A673 (cell line): ENCODE measurements around the gene STK36. TPM values are rescaled to one million over a fixed set of nuclear protein-coding genes. Genes with fewer than 3 reads are reported as not detected.

ENCODE experiments used
- BruUV-seq: library from RNA; stranded (reverse); fragments of 400-500 nt; replicated peaks from 2 replicates; lab custom pipeline; 2021; lab: Mats Ljungman, UMichigan
- CTCF ChIA-PET: fragments of 300-600 bp; sonication (Branson Sonifier 250); formaldehyde crosslinking; loops from one replicate; lab custom pipeline; 2022; ENCODE audit warnings: antibody characterized with exemption; lab: Charles Lee
- POLR2A ChIA-PET: fragments of 300-600 bp; sonication (Branson Sonifier 250); formaldehyde crosslinking; loops from one replicate; lab custom pipeline; 2022; ENCODE audit warnings: antibody characterized with exemption; ENCODE audit not compliant: low non-redundant PET; lab: Charles Lee
- DNase-seq: peaks from one replicate; pipeline ENCODE4 v3.0.0-alpha.2; 2015; ENCODE audit warnings: low spot score
- H3K27ac ChIP-seq: fragments of 200-600 bp; sonication (generic); 2 replicates; pipeline ENCODE4 v1.5.1; 2016; ENCODE audit warnings: mixed run types, low read depth, mild to moderate bottlenecking, mixed read lengths, antibody characterized with exemption, low read length; ENCODE audit not compliant: poor library complexity, severe bottlenecking
- H3K27me3 ChIP-seq: fragments of 200-600 bp; sonication (generic); replicated peaks from 2 replicates; pipeline ENCODE4 v1.6.1; 2017; ENCODE audit warnings: mixed run types, low read depth, mild to moderate bottlenecking, mixed read lengths, antibody characterized with exemption, low read length; ENCODE audit not compliant: insufficient read depth, poor library complexity
- H3K36me3 ChIP-seq: fragments of 200-600 bp; sonication (generic); 2 replicates; pipeline ENCODE4 v1.6.1; 2016; ENCODE audit warnings: mixed run types, mild to moderate bottlenecking, mixed read lengths, antibody characterized with exemption, low read length; ENCODE audit not compliant: insufficient read depth, poor library complexity, severe bottlenecking
- H3K4me1 ChIP-seq: fragments of 200-600 bp; sonication (generic); 2 replicates; pipeline ENCODE4 v1.6.1; 2017; ENCODE audit warnings: mixed run types, mild to moderate bottlenecking, mixed read lengths, antibody characterized with exemption, low read length; ENCODE audit not compliant: insufficient read depth, poor library complexity, severe bottlenecking
- H3K4me3 ChIP-seq: fragments of 200-600 bp; sonication (generic); 2 replicates; pipeline ENCODE4 v1.5.1; 2016; ENCODE audit warnings: low read depth, mixed run types, mild to moderate bottlenecking, mixed read lengths, low read length; ENCODE audit not compliant: poor library complexity, severe bottlenecking
- H3K9me3 ChIP-seq: fragments of 200-600 bp; sonication (generic); 2 replicates; pipeline ENCODE4 v1.6.1; 2016; ENCODE audit warnings: mixed run types, low read depth, mild to moderate bottlenecking, mixed read lengths, antibody characterized with exemption, low read length; ENCODE audit not compliant: poor library complexity, severe bottlenecking
- EZH2 ChIP-seq: fragments of 200-600 bp; sonication (generic); IDR thresholded peaks from 2 replicates; pipeline ENCODE4 v1.6.1; 2017; ENCODE audit warnings: borderline replicate concordance, low read depth, mild to moderate bottlenecking, mixed read lengths, antibody characterized with exemption, low read length; ENCODE audit not compliant: poor library complexity, severe bottlenecking
- intact Hi-C: fragments of 100-400 bp; cut with micrococcal nuclease; formaldehyde crosslinking; loops from one replicate; pipeline ENCODE4 v1.10.0; 2022; ENCODE audit not compliant: unreplicated experiment
- total RNA-seq: library from RNA; stranded (reverse); gene quantifications from 2 replicates; pipeline ENCODE4 v1.2.3, GENCODE V29; 2021
- TF ChIP-seq, protein P1 (sequence below): fragments of 300-800, 200-600 bp; sonication (generic); conservative IDR thresholded peaks from 2 replicates; pipeline ENCODE4 v1.5.1; 2017; ENCODE audit warnings: low read depth, mild to moderate bottlenecking, antibody characterized with exemption, low read length, moderate library complexity, mixed read lengths

The STK36 gene
- total RNA-seq, 1 experiment from 2014 or later, result 69.3 TPM

DNA sequence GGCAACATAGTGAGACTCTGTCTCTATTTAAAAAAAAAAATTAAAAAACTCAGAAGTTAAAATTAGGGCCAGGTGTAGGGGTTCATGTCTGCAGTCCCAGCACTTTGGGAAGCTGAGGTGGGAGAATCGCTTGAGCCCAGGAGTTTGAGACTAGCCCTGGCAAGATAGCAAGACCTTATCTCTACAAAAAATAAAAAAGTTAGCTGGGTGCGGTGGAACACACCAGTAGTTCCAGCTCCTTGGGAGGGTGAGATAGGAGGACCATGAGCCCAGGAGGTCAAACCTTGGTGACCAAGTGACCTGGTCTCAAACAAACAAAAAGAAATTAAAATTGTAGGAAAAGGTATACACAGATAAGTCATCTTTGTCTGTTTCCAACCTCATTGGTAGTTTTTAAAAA lies 50.0 kb downstream of the STK36 start:
- Histone ChIP-seq H3K27me3 (no peaks in the 10 kb centered on the region), H3K4me1 (peaks cover 31% of the 10 kb centered on the region), H3K27ac (no peak overlapping the region), H3K9me3 (peaks cover 5% of the 10 kb centered on the region), H3K36me3 (peaks cover 4% of the 10 kb centered on the region), H3K4me3 (no peak overlapping the region)
- TF ChIP-seq, protein P1, sequence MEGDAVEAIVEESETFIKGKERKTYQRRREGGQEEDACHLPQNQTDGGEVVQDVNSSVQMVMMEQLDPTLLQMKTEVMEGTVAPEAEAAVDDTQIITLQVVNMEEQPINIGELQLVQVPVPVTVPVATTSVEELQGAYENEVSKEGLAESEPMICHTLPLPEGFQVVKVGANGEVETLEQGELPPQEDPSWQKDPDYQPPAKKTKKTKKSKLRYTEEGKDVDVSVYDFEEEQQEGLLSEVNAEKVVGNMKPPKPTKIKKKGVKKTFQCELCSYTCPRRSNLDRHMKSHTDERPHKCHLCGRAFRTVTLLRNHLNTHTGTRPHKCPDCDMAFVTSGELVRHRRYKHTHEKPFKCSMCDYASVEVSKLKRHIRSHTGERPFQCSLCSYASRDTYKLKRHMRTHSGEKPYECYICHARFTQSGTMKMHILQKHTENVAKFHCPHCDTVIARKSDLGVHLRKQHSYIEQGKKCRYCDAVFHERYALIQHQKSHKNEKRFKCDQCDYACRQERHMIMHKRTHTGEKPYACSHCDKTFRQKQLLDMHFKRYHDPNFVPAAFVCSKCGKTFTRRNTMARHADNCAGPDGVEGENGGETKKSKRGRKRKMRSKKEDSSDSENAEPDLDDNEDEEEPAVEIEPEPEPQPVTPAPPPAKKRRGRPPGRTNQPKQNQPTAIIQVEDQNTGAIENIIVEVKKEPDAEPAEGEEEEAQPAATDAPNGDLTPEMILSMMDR, result no peak
- TF ChIP-seq EZH2, result no peak
- DNase-seq, result no peak
- ChIA-PET CTCF (no interaction called here), POLR2A (no interaction called here)
- intact Hi-C loops, result no loop called here
- no TSS peak for BruUV-seq

DNA sequence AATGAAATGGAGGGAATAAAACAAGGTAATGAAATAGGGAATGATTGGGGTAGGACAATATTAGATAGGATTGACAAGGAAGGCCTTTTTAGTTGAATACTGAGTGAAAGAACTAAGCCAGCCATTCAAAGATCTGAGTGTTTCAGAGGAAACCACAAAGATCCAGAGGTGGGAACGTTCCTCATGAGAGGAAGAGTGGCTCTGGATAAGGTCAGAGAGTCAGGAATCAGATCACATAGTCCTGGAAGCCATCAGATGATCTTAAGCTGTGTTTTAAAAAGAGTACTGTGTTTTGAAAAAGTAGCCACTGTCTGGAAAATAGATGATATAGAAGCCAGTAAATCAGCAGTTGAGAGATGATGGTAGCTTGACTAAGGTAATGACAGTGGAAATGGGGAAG lies 50.5 kb downstream of the STK36 start:
- ChIA-PET POLR2A (no interaction called here), CTCF (no interaction called here)
- peaks cover 31% of the 10 kb centered on the region for H3K4me1 ChIP-seq
- no peak overlapping the region for H3K27ac ChIP-seq
- TF ChIP-seq, protein P1, result no peak
- no peak for TF ChIP-seq EZH2
- no peaks in the 10 kb centered on the region for H3K27me3 ChIP-seq
- no TSS peak for BruUV-seq
- intact Hi-C loops, result no loop called here
- DNase-seq, result no peak
- H3K36me3 ChIP-seq, result peaks cover 4% of the 10 kb centered on the region
- peaks cover 5% of the 10 kb centered on the region for H3K9me3 ChIP-seq
- H3K4me3 ChIP-seq, result no peak overlapping the region

DNA sequence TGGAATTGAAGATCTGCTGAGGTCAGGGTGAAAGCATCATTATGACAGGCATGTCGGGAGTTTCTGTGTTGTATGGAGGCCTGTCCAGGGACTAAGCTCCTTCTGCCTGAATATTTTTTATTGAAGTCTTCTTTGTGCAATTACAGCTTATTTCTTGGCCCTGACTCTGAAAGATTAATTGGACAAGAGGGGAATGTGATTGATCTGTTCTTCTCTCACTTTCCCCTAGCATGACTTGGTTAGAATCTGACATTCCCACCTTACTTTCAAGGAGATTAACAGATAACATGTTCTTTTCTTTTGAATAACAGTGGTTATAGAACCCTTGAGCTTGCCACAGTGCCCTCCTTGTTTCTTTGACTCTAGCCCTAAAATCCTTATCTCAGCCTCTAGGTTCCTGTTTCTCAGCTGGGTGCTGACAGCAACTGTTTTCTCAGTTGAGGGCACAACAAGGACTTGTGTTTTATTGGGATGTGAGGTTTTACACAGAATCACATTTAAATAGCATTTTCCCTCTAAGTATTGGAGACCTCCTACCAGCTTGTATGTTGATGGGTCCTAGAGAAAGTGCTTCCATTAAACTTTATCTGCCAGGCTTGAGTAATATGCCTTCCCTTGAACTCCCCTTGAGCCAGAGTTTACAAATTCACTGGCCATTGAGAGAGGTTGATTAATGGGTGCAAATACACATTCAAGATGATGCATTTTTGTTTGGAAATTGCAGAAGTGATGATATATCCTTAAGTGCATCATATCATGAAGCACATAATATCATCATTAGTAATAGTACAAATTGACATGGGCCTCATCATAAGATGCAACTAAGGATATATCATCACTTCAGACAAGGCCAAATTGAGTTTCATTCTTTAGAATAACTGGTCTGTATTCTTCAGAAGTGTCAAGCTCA lies 51.2 kb downstream of the STK36 start:
- BruUV-seq, result no TSS peak
- Histone ChIP-seq H3K27ac (no peak overlapping the region), H3K9me3 (peaks cover 5% of the 10 kb centered on the region), H3K36me3 (peaks cover 4% of the 10 kb centered on the region), H3K4me1 (peaks cover 31% of the 10 kb centered on the region), H3K4me3 (no peak overlapping the region), H3K27me3 (no peaks in the 10 kb centered on the region)
- ChIA-PET POLR2A (no interaction called here), CTCF (no interaction called here)
- intact Hi-C loops, result no loop called here
- TF ChIP-seq, protein P1, result no peak
- no peak for TF ChIP-seq EZH2
- peak; percentile 42 for DNase-seq
